ENCODE measurements around the gene CTNND2.

Gene CTNND2

DNA sequence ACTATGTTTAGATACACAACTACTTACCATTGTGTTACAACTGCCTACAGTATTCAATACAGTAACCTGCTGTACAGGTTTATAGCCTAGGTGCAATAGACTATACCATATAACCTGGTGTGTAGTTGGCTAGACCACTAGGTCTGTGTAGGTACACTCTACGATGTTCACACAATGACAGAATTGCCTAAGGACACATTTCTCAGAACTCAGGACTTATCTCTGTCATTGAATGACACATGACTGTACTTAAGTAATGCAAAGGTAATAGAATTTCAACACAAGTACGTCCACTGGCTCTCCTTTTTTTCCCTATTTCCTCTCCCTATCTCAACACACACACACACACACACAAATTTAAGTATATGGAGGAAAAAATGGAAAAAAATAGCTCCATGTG lies 385.6 kb downstream of the CTNND2 start:
- no peak for DNase-seq

DNA sequence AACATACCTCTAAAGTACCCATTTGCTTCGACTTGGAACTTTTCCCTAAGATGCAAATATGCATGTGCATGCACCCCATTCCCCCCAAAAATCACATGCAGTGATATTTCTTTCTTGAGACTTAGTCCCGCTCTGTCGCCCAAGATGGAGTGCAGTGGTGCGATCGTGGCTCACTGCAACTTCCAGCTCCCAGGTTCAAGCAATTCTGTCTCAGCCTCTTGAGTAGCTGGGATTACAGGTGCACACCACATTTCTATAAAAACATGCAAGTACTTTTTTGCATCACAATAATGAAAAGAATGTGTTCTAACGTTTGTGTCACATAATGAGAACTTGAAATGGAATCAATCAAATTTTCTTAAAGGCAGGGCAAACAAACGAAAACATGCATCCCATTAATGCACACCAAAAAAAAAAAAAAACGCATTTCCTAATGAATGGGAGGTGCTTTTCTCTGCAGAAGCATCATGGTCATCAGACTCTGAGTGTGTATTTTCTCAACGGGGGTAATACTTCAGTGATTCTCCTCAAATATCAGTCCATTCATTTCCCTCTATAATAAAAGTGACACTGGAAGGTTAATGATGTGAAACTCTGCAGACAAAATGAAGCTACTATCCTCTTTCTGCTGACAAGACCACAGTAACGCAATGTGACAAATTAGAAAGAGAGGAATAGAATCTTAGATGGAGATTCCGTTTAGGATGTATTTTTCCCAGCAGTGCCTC lies 389.4 kb downstream of the CTNND2 start:
- no peak for DNase-seq

DNA sequence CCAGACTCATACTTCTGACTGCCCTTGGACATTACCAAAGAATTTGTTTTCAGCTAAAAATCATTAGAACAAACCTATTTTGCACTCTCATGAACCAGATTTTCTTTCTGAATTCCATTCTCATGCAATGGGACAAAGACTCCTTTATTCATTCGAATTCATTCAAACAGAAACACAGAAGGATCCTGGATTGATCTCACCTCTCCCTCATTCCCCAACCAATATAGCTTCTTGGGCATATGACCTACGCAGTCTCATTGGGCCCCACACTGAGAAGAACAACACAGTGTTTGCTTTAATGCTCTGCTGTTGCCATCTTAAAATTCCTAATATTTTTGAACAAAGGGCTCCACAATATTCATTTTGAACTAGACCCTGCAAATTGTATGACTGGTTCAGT lies 392.4 kb downstream of the CTNND2 start:
- no peak for DNase-seq

DNA sequence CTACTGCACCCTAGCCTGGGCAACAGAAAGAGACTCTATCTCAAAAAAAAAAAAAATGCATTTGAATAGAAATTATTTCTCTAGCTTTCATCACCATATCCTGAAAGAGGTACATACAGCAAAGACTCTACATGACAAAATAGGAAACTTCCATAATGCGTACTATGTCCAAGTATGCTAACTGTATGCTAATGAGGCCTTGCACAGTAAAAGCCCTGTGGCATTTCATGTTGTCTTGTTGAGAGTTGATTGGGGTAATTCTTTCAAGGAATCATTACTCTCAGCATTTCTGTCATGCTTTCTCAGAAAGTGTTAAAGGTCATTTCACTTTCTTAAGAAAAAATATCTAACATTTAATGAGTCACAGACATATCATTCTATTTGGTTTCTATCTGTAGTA lies 393.4 kb downstream of the CTNND2 start:
- DNase-seq: no peak

DNA sequence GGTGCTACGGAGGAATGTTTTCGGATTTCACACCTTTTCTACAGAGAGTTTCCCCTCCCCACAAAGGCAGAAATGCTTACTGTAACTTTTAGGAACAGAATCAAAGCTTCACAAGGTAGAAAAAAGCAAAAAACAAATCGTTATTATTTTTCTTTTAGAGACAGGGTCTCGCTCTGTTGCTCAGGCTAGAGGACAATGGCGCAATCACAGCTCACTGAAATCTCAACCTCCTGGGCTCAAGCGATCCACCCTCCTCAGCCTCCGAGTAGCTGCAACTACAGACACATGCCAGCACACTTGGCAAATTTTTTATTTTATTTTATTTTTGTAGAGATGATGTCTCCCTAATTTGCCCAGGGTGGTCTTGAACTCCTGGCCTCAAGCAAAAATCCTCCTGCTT lies 394.5 kb downstream of the CTNND2 start:
- no peak for DNase-seq

DNA sequence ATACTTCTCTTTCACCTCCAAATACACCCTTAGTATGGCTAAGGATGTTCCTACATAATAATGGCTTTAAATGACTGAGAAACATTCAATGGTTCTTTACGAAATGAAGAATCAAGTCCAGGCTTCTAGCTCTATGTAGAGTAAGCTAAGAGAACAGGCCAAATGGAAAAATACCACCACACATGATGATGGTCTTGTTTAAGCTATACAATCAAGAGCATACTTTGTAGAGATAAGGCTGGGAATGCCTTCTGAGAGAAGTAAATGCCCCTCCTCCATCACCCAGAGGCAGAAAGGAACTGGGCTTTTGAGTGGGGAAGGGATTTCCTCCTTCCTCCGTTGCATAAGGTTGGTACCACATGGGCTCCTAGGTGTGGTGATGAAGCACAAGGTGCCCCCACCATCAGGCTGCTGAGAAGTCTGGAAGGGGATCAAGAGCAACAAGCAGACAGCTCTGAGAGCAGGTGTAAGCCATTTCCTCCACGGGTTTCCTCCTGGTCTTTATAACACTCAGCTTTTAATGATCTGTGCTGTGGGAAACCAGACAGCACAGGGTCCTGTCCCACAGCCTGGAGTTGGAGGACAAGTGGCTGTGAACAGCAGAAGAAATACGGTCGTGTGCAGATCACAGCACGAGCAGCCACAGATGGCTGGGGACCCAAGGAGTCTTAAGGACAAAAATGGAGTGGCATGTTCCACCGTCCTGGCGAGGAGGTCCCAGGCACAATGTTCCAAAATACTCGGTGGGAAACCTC lies 396.9 kb downstream of the CTNND2 start:
- DNase-seq: no peak

DNA sequence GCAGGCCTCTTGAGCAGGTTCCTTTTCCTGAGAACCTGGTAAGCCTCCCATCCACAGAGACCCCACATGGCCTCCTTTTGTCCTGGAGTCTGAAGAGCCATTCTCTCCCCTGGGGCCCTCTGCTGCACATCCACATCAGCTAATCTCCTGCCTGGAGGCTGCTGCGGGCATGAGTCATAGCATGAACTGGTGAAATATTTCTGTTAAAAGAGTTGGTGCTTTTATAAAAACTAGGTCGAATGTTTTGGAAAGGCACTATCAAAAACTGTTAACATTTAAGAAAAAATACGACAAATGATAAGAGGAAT lies 399.4 kb downstream of the CTNND2 start:
- DNase-seq: no peak

DNA sequence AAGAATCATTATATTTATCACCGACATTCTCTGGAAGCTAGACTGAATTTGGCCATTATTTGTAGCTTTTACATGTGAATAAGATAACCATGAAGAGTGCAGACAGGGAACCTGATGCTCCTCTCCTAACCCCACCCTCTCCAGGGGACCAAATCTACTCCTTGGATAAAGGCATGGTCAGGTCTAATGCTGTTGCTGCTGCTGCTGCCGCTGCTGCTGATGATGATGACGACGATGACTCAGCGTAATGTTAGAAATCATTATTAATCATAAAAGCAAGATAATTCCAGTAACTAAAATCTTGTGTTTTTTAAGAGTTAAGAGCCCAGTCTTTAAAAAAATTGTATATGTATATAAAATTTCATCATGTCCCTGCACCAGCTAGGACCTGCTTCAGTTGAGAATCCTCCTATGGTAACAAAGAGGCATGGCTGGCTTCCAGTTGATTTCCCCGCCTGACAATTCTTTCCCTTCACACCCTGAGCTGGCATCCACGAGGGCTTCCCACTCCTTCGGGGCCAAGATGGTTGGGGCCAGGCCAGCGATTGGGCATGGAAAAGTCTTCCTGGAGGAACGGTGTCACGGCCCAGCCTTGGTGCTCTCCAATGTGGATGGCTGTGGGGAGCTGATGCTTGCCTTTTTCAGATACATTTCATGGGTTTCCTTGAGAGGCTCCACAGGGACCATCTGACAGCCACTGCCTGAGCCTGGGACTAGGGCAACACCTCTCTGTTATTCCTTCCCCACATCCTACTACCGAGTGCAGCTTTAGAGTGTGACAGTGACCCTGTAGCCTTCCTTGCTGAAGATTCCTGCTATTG lies 400.0 kb downstream of the CTNND2 start:
- no peak for DNase-seq

DNA sequence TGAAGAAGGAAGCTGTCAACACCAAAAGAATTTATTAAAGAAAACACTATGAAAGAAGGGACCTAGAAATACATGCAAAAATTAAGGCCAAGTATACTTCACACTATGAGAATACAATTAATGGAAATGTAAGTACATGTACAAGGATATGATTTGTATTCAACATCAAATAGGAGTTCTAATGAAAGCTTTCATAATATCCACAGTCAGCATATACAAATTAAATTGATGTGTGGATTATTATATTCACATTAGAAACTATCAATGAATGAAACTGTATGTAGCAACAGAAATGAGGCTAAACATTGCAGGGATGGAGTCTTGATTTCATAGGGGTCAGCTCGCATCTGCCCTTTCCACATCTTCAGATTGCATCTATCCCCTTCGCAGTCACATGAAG lies 401.5 kb downstream of the CTNND2 start:
- DNase-seq: no peak

DNA sequence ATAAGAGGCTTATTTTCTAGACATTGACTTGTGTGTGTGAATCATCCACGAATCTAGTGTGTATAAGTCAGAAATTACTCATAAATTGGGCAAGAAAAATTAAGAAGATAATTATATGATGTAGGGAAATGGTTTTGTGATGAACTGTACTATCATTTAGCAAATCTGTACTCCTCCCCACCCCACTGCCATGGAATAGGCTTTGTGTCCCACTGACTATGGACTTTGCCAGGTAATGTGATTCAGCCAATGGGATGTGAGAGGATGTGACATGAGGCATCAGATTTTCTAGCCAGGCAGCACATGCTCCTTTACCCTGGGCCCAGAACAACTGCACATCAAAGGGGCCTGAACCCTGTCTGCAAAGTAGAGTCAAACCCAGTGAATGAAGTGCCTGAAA lies 406.6 kb downstream of the CTNND2 start:
- no peak for DNase-seq

DNA sequence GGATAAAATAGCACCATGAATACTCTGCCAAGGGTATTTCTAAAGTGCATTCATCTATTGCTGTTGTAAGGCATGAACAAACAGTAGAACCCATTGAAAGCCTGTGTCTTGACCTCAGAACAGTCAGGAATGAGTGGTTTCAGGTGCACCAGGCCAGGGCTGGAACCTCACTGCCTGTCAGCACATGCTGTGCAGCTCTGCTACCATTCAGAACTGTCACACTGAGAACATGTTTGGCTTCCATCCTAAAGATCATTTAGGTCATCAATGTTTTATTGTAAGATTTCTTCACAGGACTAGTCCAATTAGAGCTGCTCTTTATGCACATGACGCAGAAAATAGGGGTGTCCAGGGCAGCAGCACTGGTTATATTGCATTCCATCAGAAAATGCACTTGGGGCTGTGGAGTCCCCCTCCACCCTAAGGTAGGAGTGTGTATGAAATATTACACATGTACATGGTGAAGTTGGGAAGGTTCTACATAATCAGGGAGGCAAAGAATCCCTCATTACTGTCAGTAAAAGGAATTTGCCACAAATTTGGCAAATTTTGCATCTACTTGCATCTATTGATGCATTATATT lies 408.0 kb downstream of the CTNND2 start:
- DNase-seq: no peak

DNA sequence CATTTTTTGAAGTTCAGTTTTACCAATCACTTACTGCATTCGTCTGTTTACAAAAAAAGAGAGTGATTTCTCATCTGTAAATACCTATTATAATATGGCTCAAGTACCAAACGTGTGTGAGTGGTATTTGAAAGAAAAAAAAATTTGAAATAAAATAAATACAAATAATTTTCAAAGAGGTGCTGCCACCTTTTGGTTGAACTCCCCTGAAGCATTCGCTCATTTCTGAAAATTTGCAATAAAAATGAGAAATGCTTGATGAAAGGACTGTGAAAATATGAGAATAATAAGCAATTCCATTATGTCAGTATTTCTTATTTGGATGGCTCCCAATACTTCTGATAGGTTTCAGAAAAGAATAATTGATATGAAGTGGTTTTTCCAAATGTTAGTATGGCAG lies 409.9 kb downstream of the CTNND2 start:
- no peak for DNase-seq

DNA sequence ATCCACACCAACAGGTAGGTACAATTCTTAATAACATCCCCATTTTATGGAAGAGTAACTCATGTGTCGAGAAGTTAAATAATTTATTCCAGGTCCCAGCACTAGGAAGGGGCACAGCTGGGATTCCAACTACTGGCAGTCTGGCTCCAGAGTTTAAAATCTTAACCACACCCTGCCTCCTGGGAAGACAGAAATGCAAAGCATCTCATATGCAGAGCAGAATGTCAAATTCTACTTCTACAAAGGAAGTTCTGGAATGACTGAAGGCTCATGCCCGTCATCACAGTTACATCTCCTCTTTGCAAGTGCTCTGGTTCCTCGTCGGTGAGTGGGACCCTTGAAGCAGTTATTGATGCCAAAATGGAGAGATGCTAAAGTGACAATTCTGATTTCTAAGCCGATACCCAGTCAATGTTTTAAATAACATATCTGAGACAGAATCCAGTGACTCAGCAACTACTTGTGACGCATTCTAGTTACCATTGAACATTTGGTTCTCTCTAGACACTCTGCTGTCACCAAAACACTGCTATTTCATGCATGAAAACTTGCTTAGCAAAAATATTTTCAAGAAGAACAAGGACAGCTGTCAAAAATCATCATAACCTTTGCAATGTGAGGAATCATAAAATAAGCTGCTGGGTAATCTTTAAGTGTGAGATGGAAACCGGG lies 412.7 kb downstream of the CTNND2 start:
- DNase-seq: no peak

DNA sequence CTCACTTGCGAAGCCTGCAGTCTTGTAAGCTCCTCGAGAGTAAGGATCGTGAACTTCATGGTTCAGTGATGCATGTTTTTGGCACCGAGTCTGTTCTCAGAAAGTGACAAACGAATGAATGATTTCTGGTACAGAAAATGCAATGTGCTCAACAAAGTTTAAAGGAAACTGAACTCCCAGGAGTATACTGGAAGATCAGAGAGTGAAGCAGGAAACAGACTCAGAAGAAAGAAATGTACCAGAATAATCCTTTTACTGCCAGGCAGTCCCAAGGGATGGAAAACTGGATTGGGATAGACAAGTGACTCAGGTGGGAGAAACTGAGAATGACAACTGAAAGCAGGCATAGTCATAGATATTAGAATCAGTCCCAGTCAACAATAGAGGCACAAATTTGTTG lies 420.6 kb downstream of the CTNND2 start:
- DNase-seq: no peak

DNA sequence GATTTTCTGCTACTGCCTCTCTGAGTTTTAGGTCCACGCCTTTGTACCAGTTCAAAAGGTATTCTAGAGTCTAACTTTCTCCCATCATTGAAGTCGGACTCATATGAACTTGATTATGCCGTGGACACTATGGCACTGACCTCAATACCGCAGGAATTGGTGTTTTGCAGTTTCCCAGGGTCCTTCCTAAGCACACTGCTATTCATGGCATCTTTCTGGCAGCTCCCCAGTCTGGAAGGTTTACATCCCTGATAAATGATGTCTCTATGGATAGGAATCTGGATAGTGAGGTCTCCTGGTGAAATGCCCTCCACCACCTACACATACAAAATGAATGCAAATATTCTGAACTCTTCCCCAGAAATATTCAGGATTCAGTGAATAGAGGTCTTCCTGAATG lies 422.2 kb downstream of the CTNND2 start:
- no peak for DNase-seq

DNA sequence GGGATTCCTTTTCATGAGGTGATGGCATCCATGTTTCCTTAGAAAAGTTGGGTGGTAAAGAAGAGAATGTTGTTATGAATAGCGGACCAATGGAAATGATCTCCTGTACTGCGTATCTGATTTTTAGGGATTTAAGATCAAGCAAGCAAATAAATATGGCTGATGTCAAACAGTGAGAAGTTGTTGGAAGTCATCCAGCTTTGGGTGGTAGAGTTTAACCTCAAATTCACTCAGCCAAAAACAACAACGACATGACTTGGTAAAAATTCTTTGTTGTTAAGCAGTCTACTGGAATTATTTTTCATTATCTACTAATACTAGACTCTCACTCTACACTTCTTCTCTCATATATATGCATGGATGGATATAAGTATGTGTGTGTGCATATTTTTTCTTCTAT lies 426.5 kb downstream of the CTNND2 start:
- DNase-seq: no peak

DNA sequence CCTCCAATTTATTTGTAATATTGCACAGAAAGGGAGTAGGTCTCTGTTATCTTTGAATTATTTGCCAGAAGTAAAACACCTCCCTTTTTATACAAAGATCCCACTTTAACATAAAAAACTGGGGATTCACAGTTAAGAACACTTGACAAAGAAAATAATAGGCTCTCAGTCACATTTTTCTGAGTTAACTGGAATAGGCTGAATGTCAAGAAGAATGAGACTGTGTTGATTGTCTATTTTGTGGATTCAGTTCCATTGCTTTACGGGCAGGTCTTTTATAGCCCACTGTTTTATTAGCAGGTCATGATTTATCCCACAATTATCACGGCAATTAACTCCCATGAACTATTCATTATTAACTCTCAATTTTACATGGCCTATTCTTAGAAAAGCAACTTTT lies 427.4 kb downstream of the CTNND2 start:
- no peak for DNase-seq

DNA sequence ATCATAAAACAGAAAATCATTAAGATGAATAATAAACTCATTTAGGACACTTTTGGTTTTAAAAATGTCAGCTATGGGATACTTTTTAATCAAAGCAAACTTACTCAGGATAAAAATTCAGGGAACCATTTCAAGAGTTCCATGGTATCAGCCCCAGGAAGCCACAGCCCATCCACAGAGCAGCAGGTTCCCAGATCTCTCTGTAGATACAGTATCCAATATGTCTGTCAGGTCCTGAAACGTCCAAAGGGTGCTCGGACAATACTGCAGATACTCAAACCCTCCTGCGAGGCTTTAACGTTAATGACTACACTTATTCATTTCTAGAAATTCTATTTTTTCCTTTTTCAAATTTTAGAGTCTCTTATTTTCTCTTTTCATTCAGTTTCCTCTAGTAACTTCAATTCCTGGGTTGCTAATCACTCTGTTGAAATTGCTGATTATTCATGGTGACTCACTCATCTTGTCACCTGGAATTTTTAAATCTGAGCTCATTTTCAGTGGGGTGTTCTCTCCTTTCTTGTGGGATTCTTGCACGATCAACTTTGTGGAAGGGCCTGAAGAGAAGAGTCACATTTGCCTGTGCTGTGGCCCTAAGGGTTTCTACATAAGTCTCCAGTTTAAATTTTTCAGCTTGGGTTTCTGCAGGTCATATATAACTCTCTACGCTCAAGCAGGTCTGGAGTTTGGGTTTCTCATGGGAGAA lies 435.8 kb downstream of the CTNND2 start:
- no peak for DNase-seq

DNA sequence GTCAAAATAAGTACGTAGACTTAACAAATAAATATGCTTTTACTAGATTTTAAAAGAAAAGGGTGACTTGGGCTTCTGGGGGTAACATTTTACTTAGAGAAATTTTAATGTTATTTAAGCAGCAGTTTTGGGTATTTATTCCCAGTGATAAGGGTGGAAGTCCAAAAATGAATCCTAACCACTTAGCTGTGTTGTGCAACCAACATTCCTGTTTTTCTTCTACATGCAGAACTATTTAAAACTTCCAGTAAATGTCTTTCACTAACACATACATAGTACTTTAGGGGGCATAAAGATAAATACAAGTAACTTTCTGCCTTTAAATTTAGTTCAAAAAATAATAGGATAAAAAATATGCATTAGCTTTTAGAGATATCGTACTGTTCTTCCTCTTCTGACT lies 436.7 kb downstream of the CTNND2 start:
- no peak for DNase-seq

DNA sequence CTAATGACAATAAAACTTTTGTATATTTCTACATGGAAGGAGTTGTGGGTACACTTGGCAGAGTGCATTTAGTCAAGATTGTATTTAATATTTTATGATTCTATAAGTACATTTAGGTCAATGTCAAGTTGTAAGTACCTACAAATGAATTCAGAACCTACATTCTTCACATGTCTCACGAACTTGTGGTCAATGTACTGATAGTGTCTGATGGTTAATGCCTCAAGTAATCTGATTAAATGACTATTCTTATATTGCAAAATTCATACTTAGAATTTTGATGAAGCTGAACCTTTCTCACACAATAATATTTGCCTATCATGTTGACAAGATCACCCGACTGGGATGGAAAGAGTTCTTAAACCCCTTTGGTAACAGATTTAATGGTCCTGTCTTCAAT lies 444.5 kb downstream of the CTNND2 start:
- DNase-seq: no peak

DNA sequence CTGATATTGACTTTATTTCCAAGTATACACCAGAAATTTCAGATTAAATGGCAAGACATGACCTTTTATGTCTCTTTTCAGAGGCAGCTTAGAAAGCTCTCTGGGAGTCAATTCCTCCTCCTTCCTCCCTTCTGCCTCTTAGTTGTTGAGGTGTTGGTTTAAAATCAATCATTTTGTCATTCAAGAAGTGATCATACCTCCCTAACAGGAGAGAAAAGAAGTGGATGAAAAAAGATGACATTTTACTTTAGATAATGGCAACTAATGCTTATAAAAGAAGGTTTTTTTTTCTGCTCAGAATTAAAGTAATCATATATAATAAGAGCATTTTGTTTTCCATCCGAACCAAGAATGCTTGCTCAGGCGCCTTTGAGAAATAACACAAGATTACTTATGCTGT lies 448.7 kb downstream of the CTNND2 start:
- DNase-seq: no peak

DNA sequence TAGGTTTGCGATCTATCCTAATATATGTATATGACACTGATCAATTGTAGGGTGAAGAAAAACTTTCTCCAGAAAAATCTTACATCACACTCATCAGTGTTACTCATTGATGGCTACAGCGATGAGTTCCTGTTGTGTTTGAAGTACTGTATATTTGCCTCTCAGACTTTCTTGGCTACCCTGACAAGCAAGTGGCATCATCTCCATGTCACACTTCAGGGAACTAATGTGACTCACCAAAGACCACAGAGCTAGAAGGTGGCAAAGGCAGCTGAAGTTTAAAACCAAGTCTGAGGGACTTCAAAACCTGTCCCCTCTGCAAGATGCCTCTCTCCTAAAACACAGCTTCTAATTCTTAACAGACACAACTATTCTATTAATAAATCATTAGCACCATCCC lies 451.4 kb downstream of the CTNND2 start:
- no peak for DNase-seq
